Islet of Langerhans (tissue), 1 donor: ENCODE results near the gene KIAA1217.
A peak's percentile ranks its signal among the peaks of the same experiment; 100 is the strongest.
"Not testable (repeated sequence)": the region's sequence is repeated elsewhere in the genome, so short reads cannot be mapped to it uniquely, and the experiment has no call there.

ENCODE experiments used
- FAIRE-seq: peaks from one replicate; lab custom pipeline; 2011; peaks lifted over from hg19 to GRCh38; lab: Jason Lieb, UNC

KIAA1217 gene

GRCh38 chr10:24341897-24342296 is 133.0 kb downstream of the KIAA1217 start:
- no peak for FAIRE-seq

- FAIRE-seq: no peak
Observed at GRCh38 chr10:24343686-24344085, 134.7 kb downstream of the KIAA1217 start.

DNA sequence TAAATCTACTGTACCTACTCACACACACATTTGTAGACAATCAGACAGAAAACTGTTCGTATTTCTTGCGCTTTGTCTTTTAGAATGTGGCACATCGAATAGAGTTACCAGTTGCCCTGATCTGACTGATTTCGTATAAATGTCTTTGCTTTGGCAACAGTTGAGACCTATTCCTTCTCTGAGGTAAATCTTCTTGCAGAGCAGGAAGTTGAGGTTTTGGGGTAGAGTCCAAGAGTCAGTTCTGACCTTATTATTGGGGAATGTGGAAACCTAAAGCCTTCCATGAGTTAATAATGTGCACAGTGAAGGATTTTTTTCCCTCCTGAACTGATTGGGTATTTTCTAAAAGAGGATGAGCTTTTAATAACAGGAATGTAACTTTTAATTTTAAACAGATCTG is 135.3 kb downstream of the KIAA1217 start:
- no peak for FAIRE-seq

DNA sequence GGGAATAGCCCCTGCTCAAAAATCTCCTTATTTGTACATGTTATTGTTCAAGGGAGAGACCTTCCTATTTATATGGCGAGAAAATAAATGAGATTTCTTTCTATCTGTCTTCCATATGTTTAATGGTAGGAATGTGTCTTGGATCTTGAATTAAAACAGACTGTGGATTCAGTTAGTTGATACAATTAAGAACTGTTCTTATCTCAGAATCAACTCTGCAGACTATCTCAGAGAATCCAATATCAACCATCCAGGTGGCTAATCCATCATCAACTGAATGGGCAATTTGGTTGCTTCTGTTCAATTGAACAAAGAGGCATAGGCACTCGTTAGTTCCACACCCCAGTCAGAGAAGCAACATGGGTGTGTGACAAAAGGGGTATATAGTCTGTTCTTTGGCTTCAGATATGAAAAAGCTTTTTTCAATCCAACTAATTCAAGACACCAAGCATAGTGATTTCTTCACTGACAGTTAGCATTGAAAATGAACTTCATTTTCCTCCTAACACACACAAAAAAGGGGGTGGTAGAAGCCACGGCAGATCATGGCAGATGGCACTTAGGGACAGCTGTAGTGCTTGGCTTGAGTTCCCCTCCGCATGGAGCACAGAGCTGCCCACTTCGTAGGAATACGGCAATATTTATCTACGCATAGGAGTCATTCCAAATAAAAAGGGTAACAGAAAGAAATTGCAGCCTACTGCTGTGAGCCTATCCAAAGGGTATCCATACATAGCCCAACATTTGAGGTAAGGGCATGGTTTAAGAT is 135.9 kb downstream of the KIAA1217 start:
- FAIRE-seq: no peak

- no peak for FAIRE-seq
Observed at GRCh38 chr10:24346877-24347519, 138.1 kb downstream of the KIAA1217 start.

DNA sequence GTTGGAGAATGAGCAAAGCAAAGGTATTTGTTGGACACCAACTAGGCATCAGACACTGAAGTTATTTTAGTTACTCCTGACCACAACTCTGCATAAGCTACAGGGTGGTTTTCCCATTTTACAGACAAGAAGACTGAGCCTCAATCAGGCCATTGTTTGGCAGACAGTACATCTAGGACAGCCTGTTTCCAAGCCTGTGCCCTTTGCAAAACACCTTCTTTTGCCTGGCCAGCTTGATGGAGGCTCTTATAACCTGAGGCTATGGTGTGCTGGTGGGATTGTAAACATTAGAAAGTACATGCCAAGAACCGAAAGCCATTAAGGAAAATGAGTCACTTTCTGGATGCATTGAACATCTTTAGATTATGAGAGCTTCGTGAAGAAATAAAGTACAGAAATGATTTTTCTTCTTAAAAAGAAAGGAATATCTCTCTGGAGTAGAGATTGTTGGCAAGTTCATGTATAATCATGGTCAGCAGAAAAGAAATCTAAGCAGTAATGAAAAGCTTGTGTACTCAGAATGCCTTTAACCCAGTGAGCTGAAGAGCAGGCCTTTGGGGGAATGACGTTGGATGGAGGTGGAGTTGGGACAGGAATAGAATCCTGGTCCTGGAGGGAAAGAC is 140.6 kb downstream of the KIAA1217 start:
- no peak for FAIRE-seq

DNA sequence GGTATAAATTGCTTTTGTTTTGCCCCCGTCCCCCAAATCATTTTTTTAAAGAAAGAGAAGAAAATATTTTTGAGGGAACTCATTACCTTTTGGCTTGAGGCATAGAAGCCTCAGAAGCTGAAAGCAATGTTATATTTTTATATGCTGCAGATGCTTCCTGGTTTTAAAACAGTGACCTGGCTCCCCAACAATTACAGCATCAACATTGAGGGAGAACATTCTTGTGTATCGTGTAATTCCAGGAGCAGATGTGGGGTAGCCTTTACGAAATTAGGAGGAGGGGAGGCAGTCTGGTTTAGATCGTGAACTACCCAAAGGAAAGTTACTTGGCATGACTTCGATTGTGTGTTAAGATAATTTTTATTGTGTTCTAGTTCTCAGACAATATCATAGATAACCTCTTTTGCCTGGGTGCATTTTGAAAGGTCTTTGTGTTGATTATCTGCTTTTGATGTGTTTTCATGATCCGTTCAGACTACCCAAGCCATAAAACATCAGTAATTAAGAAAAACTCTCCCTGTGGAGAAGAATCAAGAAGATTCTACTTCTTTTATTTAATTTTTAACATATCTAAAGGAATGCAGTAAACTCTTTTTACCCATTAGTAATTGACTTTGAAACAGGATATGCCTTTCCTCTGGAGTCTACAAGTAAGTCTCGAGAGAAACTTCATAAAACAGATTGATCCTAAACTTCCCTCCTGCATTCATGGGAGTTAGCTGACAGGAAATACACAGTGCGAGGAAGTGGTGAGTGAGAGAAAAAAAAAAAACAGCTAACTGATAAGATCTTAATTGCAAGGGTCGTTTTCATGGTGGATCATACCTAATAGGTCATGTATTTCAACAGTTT is 141.4 kb downstream of the KIAA1217 start:
- FAIRE-seq: no peak

GRCh38 chr10:24350922-24351225 is 141.9 kb downstream of the KIAA1217 start:
- not testable (repeated sequence) for FAIRE-seq

DNA sequence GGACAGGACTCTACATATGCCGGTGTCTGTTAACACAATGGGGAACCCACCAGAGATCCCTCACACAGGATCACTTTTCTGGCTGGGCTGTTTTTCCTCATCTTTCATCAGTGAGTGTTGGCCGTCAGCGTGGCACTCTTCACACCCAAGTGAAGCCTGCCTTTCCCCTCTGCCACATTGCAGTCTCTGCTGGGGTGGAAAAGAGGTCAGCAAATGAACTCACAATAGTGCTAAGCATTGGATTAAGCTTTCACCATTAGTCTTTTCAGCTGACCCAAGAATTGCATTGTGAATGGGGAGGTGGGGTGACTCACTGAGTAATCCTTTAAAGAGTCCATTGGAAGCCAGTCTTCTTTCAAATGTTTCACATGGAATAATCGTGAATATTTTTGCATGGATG is 143.0 kb downstream of the KIAA1217 start:
- FAIRE-seq: no peak

GRCh38 chr10:24352399-24352798 is 143.5 kb downstream of the KIAA1217 start:
- FAIRE-seq: no peak

- FAIRE-seq: no peak
Observed at GRCh38 chr10:24353319-24353718, 144.4 kb downstream of the KIAA1217 start.

DNA sequence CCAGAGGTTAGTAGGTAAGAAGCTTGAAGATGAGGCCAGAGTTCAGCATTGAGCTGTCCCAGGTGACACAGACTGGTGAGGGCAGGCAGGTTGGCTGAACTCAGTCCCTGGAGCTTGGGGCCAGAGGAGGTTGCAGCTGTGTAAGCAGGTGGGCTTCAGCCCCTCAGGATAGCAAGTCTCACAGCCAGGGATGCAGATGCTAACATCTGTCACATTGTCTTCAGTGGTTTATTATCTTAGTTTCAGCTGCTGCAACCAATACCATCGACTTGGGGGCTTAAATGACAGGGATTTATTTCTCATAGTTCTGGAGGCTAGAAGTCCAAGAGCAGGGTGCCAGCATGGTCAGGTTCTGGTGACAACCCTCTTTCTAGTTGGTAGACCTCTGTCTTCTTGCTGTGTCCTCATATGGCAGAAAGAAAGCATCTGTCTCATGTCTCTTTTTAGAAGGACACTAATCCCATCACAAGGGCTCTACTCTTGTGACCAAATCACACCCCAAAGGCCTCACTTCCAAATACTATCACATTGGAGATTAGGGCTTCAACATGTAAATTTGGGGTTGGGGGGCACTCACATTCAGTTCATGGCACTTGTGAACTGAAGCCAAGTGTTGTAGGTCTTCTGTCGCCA is 146.2 kb downstream of the KIAA1217 start:
- FAIRE-seq: no peak

DNA sequence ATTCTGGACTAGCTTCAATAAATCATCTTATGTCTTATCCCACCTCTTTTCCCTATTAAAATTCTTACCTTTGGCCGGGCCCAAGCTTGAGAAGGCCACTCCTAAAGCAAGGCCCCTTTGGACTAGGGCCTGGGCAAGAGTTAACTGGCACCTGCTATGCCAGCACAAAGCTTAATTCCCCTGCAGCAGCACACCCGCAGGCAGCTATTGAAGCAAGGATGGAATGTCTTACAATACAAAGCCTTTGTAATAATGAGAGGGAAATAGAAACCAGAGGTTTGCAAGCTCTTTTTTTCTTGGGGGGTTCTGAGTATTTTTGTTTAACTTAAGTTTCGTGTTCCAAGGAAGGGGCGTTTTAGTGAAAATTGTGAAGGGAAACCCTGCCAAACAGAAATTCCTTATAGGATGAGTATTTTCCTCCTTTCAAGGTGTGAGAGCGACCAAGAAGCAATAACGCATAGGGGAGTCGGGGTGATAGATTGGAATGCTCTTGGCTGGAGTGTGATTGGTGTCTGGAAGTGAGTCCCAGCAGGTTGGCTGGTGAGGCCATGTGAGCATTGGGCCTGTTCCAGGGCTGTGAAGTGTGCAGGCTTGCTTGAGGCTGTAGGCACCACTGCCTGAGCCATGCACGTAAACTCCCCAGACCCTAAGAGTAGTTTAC is 148.5 kb downstream of the KIAA1217 start:
- no peak for FAIRE-seq

GRCh38 chr10:24358022-24358421 is 149.1 kb downstream of the KIAA1217 start:
- no peak for FAIRE-seq

- peak; percentile 69 for FAIRE-seq
Observed at GRCh38 chr10:24360282-24361127, 151.6 kb downstream of the KIAA1217 start.

GRCh38 chr10:24363070-24363469 is 154.1 kb downstream of the KIAA1217 start:
- no peak for FAIRE-seq

DNA sequence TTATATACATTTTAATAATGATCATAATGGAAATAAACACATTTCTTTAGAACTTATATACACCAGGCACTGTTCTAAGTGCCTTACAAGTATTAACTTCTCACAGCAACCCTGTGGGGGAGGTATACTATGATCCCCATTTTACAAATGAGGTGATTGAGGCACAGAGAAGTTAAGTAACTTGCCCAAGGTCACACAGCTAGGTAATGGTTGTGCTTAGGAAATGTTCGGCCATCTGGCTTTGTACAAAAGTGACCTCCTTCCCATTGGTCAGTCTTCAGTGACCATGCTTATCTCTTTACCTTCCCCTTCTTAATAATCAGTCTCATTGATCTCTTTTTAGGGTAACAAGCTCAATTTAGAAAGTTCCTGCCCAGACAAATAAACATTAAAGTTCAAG is 158.8 kb downstream of the KIAA1217 start:
- no peak for FAIRE-seq

DNA sequence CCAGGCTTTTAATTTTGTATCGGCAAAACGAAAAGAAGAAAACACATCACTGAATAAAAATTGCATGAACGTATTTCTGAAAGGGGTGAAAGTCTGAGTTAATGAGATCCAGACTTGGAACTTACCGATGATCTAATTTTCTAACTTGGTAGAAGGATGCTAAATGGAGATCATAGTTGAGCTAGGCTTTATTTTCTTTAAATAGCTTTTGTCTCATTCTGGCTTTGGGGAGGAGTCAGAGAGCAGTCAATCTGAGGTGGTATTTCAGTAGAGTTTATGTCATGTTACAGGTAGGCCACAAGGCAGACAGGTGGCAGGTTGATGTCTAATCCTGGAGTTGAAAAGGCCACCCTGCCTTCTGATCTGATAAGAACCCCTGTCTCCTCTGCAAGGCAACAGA is 161.9 kb downstream of the KIAA1217 start:
- no peak for FAIRE-seq

GRCh38 chr10:24371396-24371795 is 162.5 kb downstream of the KIAA1217 start:
- FAIRE-seq: no peak

- no peak for FAIRE-seq
Observed at GRCh38 chr10:24374134-24374915, 165.4 kb downstream of the KIAA1217 start.
